Fibroblast of the aortic adventitia (primary cell): Measurements from ENCODE around the gene ATF6. TPM values are rescaled to one million over a fixed set of nuclear protein-coding genes. Genes with fewer than 3 reads are reported as not detected.

ENCODE experiments used
- DNase-seq: peaks from one replicate; pipeline ENCODE4 v3.0.0-alpha.2; 2010; ENCODE audit warnings: low read depth
- H3K4me3 ChIP-seq: 2 replicates; pipeline ENCODE4 v1.5.1; 2011; ENCODE audit warnings: low read depth, mild to moderate bottlenecking, control low read depth, low read length, moderate library complexity
- CTCF ChIP-seq: IDR thresholded peaks from 2 replicates; pipeline ENCODE4 v1.5.1; 2011; ENCODE audit warnings: mild to moderate bottlenecking, low read length, control low read depth, inconsistent platforms; ENCODE audit not compliant: insufficient read depth
- total RNA-seq: library from RNA; depleted of rRNA; stranded (reverse); fragments of >200 nt; gene quantifications from 2 replicates; pipeline ENCODE4 v1.2.3, GENCODE V29; 2012; ENCODE audit warnings: low replicate concordance

ATF6 gene
- total RNA-seq, 1 donor, result 32.8 TPM

- no peak overlapping the region for H3K4me3 ChIP-seq
- no peak for DNase-seq
- no peak for TF ChIP-seq CTCF
Observed at GRCh38 chr1:161955606-161956005, 189.5 kb downstream of the ATF6 start.

- no peak overlapping the region for H3K4me3 ChIP-seq
- TF ChIP-seq CTCF, result no peak
Observed at GRCh38 chr1:161956097-161956496, 190.0 kb downstream of the ATF6 start.

GRCh38 chr1:161956930-161957329 is 190.8 kb downstream of the ATF6 start:
- H3K4me3 ChIP-seq, result no peak overlapping the region
- no peak for TF ChIP-seq CTCF
- DNase-seq, result peak; percentile 25

More at GRCh38 chr1:161956097-161956496, 190.0 kb downstream of the ATF6 start:
- peak; percentile 97 for DNase-seq

GRCh38 chr1:161958425-161958824 is 192.3 kb downstream of the ATF6 start:
- no peak overlapping the region for H3K4me3 ChIP-seq
- DNase-seq, result peak; percentile 12
- no peak for TF ChIP-seq CTCF

- H3K4me3 ChIP-seq, result peak overlapping the region; percentile 66
- no peak for TF ChIP-seq CTCF
- peak; percentile 88 for DNase-seq
Observed at GRCh38 chr1:161962091-161962887, 196.2 kb downstream of the ATF6 start.

GRCh38 chr1:161966067-161966466 is 199.9 kb downstream of the ATF6 start:
- H3K4me3 ChIP-seq, result no peak overlapping the region
- no peak for DNase-seq
- no peak for TF ChIP-seq CTCF
